Lower lobe of right lung (tissue), 2 donors: ENCODE results near the gene BTN1A1. TPM values are rescaled to one million over a fixed set of nuclear protein-coding genes. Genes with fewer than 3 reads are reported as not detected.
A peak's percentile ranks its signal among the peaks of the same experiment; 100 is the strongest.

Experiments used
- ATAC-seq, 2 donors: fragments of 200-7000 bp; cut with Tn5 transposase; one replicate each; pipeline ENCODE4 v1.9.1; 2020 to 2022; ENCODE audit warnings: mild to moderate bottlenecking in 2 of 2, moderate library complexity in 2 of 2
- DNase-seq: peaks from one replicate; pipeline ENCODE4 v3.0.0-alpha.2; 2020
- H3K27ac ChIP-seq: fragments of 200-600 bp; one replicate; pipeline ENCODE4 v1.8.0; 2022
- H3K27me3 ChIP-seq: fragments of 200-600 bp; one replicate; pipeline ENCODE4 v1.8.0; 2022; ENCODE audit warnings: low read depth
- H3K36me3 ChIP-seq: fragments of 200-600 bp; one replicate; pipeline ENCODE4 v1.8.0; 2022; ENCODE audit warnings: mild to moderate bottlenecking
- H3K4me1 ChIP-seq: fragments of 200-600 bp; one replicate; pipeline ENCODE4 v1.8.0; 2022
- H3K4me3 ChIP-seq: fragments of 200-600 bp; one replicate; pipeline ENCODE4 v1.8.0; 2022; ENCODE audit warnings: mild to moderate bottlenecking
- H3K9me3 ChIP-seq: fragments of 200-600 bp; one replicate; pipeline ENCODE4 v1.8.0; 2022
- intact Hi-C: fragments of 100-400 bp; cut with DNase I; formaldehyde crosslinking; loops from one replicate; pipeline ENCODE4 v1.11.0; 2022
- total RNA-seq: library from RNA; stranded (reverse); fragmentation: NEBNext Ultra II Directional; extraction: Animal tissue kit (Norgen Biotek cat#: 25700); gene quantifications from one replicate; pipeline ENCODE4 v1.2.1, GENCODE V29; 2021
- TF ChIP-seq, protein P1 (sequence below): fragments of 200-600 bp; IDR thresholded peaks from one replicate; pipeline ENCODE4 v1.8.0; 2022; ENCODE audit warnings: antibody characterized with exemption, mild to moderate bottlenecking
- donor health status: DM: no; HTN: yes; CAD: no; lungs with severe emphysema.

BTN1A1 gene
- total RNA-seq, 1 donor from 2014 or later = not detected

DNA sequence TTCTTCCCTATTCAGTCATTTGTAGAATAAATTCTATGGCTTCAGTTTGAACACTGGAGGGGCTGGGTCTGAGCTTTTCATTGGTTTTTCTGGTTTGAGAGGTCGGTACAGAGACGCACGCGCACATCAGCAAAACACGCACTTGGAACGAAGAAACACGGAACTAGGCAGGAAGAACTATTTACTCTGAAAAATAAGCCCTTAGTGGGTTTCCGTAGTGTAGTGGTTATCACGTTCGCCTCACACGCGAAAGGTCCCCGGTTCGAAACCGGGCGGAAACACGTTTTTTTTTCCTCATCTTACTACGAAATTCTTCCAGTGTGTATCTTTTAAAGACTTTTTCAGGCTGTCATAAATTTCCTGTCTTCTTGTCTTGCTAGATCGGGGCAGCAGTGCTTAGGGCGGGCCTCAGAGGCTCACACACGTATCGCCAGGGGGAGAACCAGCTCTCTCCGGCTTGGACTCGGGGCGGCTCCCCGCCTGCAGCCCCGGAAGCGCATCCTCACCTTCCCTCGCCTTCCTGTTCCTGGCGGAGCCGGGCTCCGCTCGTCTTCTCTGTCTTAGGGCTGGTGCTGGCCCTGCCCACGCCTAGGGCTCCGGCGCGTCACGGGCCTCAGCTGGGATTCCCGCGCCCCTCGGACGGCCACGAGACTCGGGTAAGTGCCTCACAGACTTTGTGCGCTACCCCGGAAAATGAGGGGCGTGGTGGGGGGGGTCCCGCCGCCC is 37.9 kb downstream of the BTN1A1 start, which contains the start of gene HMGN4:
HMGN4 (plus strand) TSS at position 521 of the 726 bp plus-strand sequence. CDS start 6,841 bp downstream, outside the sequence.
- intact Hi-C loops = no loop called here
- H3K9me3 ChIP-seq = no peaks in the 10 kb centered on the region
- H3K27me3 ChIP-seq = no peaks in the 10 kb centered on the region
- peaks cover 8% of the 10 kb centered on the region for H3K36me3 ChIP-seq
- peak within 1 kb of the TSS; percentile 86 for H3K4me3 ChIP-seq
- ATAC-seq (peak; percentile 91), DNase-seq (peak; percentile 88)
- peak within 1 kb of the TSS; percentile 96 for H3K27ac ChIP-seq
- TF ChIP-seq, protein P1, sequence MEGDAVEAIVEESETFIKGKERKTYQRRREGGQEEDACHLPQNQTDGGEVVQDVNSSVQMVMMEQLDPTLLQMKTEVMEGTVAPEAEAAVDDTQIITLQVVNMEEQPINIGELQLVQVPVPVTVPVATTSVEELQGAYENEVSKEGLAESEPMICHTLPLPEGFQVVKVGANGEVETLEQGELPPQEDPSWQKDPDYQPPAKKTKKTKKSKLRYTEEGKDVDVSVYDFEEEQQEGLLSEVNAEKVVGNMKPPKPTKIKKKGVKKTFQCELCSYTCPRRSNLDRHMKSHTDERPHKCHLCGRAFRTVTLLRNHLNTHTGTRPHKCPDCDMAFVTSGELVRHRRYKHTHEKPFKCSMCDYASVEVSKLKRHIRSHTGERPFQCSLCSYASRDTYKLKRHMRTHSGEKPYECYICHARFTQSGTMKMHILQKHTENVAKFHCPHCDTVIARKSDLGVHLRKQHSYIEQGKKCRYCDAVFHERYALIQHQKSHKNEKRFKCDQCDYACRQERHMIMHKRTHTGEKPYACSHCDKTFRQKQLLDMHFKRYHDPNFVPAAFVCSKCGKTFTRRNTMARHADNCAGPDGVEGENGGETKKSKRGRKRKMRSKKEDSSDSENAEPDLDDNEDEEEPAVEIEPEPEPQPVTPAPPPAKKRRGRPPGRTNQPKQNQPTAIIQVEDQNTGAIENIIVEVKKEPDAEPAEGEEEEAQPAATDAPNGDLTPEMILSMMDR = no peak
- peaks cover 32% of the 10 kb centered on the region for H3K4me1 ChIP-seq

DNA sequence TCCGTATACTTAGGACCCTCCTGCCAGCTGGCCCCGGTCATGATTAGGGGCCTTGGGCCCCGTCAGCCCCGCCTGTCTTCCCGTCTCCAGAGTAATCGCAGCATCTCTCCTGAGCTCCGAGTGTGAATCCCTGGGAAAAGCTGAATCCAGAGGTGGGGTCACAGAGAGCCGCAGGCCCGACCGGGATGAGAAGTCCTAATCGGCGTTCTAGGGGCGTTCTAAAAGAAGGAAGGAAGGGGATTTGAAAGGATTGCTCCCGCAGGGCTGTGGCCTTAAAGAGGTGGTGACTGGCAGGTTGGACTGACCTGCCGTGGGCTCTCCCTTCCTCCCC is 38.4 kb downstream of the BTN1A1 start:
- DNase-seq = no peak
- Histone ChIP-seq H3K4me3 (peak overlapping the region; percentile 86), H3K36me3 (peaks cover 12% of the 10 kb centered on the region), H3K4me1 (peaks cover 29% of the 10 kb centered on the region), H3K27ac (peak overlapping the region; percentile 96), H3K27me3 (no peaks in the 10 kb centered on the region), H3K9me3 (no peaks in the 10 kb centered on the region)
- peak in 1 of 2 donors; percentile 6 for ATAC-seq
- intact Hi-C loops = no loop called here
- TF ChIP-seq, protein P1 = no peak

DNA sequence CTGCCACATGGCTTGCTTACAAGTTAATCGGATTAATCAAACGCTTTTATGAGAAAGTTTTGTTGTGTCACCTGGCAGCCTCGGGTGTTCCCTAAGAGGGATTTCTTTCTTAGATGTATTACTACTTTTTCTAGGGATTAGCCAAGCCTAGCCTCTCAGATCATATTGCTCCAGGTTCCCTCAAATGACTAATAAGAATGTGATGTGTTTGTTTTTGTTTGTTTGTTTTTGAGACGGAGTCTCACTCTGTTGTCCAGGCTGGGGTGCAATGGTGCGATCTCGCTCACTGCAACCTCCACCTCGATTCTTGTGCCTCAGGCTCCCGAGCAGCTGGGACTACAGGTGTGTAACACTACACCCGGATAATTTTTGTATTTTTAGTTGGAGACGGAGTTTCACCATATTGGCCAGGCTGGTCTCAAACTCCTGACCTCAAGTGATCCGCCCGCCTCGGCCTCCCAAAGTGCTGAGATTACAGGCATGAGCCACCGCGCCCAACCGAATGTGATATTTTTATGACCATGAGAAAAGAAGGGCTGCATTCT is 39.0 kb downstream of the BTN1A1 start:
- no peaks in the 10 kb centered on the region for H3K27me3 ChIP-seq
- TF ChIP-seq, protein P1 = no peak
- peaks cover 12% of the 10 kb centered on the region for H3K36me3 ChIP-seq
- no peaks in the 10 kb centered on the region for H3K9me3 ChIP-seq
- peaks cover 29% of the 10 kb centered on the region for H3K4me1 ChIP-seq
- no peak for ATAC-seq
- peak overlapping the region; percentile 96 for H3K27ac ChIP-seq
- intact Hi-C loops = no loop called here
- peak overlapping the region; percentile 86 for H3K4me3 ChIP-seq
- DNase-seq = no peak

DNA sequence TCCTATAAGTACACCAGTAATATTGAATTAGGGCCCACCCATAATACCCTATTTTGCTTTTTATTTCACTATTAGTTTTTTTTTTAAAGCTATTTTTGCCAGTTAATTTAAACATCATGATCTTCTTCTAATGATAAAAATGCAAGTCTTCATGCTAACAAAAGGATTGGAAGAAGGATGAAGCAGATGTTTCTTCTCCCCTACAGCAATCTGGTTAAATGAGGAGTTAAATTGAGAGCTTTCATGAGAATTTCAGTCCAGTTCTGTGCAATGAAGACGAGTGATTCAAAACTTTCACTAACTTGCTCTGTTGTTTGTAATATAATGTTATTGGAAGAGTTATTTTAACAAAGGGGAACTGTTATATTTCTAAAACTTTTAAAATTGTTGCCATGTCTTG is 41.5 kb downstream of the BTN1A1 start:
- TF ChIP-seq, protein P1 = no peak
- intact Hi-C loops = no loop called here
- peaks cover 29% of the 10 kb centered on the region for H3K4me1 ChIP-seq
- DNase-seq = no peak
- H3K27ac ChIP-seq = no peak overlapping the region
- H3K4me3 ChIP-seq = no peak overlapping the region
- no peaks in the 10 kb centered on the region for H3K9me3 ChIP-seq
- ATAC-seq = no peak
- H3K27me3 ChIP-seq = no peaks in the 10 kb centered on the region
- H3K36me3 ChIP-seq = peaks cover 26% of the 10 kb centered on the region

DNA sequence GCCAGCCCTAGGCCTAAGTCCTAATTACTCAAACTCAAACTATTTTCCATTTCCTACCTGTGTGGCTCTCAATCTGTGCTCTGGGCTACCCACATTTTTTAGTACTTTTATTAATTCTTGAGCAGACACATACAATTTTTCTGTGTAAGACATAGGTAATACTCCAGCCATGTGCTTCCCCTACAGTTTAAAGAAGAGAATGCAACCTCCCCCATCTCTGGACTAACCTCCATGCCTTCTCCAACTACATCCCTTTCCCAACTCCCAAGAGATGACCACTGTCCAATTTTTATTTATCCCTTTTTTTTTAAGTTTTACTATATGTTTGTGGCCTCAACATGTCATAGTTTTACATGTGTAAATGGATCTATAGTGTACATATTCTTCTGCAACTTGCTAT is 43.9 kb downstream of the BTN1A1 start:
- Histone ChIP-seq H3K9me3 (no peaks in the 10 kb centered on the region), H3K36me3 (peaks cover 26% of the 10 kb centered on the region), H3K4me3 (no peak overlapping the region), H3K27me3 (no peaks in the 10 kb centered on the region), H3K4me1 (peaks cover 23% of the 10 kb centered on the region), H3K27ac (no peak overlapping the region)
- ATAC-seq (peak in 1 of 2 donors; percentile 36), DNase-seq (no peak)
- TF ChIP-seq, protein P1 = peak; percentile 17
- intact Hi-C loops = no loop called here
